GM19395 (cell line): ENCODE results near the gene RECQL5.

Source experiments
- ATAC-seq: cut with Tn5 transposase; IDR thresholded peaks from one replicate; pipeline ENCODE4 v1.9.1; 2021; ENCODE audit warnings: mild to moderate bottlenecking, moderate library complexity; ENCODE audit not compliant: unreplicated experiment

The RECQL5 gene

GRCh38 chr17:75619506-75620431 lies 47.2 kb downstream of the RECQL5 start:
- ATAC-seq, result no peak

GRCh38 chr17:75617675-75618074 lies 49.3 kb downstream of the RECQL5 start:
- ATAC-seq, result no peak

- ATAC-seq, result no peak
These were observed 49.7 kb downstream of the RECQL5 start for GRCh38 chr17:75617218-75617617.

- ATAC-seq, result no peak
These were observed 50.3 kb downstream of the RECQL5 start for GRCh38 chr17:75616521-75617122.

DNA sequence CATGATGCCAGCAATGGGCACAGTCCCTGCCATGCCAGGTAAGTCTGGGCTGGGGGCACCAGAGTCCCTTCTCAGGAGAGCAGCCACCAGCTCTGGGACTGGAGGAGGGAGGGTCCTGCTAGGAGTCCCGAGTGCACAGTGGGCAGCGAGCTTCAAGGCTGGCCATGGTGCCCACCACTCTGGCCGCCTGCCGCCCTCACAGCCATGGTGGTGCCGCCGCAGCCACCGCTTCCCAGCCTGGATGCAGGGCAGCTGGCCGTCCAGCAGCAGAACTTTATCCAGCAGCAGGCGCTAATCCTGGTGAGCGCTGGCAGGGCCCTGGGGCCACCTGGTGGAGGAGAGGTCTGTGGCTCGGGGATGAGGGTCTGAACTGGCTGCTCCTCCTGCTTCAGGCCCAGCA lies 51.7 kb downstream of the RECQL5 start:
- ATAC-seq, result no peak

- no peak for ATAC-seq
These were observed 52.2 kb downstream of the RECQL5 start for GRCh38 chr17:75614556-75615270.

GRCh38 chr17:75614006-75614405 lies 52.9 kb downstream of the RECQL5 start:
- no peak for ATAC-seq

DNA sequence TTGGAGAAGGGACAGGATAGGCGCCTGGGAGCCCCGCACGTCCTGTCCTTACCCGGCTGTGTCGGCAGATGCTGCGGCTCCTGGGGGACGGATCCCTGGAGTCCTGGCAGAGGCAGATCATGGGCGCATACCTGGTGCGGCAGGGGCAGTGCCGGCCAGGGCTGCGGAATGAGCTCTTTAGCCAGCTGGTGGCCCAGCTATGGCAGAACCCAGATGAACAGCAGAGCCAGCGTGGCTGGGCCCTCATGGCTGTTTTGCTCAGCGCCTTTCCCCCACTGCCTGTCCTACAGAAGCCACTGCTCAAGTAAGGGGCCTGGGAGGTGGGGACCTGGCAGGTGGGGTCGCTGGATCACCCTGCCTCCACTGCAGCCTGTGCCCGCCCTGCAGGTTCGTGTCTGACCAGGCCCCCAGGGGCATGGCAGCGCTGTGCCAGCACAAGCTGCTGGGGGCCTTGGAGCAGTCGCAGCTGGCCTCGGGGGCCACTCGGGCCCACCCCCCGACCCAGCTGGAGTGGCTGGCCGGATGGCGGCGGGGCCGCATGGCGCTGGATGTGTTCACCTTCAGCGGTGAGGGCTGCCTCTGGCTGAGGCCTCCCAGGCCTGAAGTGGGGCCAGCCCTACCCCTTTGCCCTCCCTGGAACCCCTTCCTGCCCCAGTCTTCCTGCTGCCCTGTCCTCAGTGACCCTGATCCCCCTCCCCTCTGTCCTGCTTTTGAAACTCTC lies 53.9 kb downstream of the RECQL5 start:
- ATAC-seq, result no peak

- no peak for ATAC-seq
These were observed 55.0 kb downstream of the RECQL5 start for GRCh38 chr17:75611851-75612429.

DNA sequence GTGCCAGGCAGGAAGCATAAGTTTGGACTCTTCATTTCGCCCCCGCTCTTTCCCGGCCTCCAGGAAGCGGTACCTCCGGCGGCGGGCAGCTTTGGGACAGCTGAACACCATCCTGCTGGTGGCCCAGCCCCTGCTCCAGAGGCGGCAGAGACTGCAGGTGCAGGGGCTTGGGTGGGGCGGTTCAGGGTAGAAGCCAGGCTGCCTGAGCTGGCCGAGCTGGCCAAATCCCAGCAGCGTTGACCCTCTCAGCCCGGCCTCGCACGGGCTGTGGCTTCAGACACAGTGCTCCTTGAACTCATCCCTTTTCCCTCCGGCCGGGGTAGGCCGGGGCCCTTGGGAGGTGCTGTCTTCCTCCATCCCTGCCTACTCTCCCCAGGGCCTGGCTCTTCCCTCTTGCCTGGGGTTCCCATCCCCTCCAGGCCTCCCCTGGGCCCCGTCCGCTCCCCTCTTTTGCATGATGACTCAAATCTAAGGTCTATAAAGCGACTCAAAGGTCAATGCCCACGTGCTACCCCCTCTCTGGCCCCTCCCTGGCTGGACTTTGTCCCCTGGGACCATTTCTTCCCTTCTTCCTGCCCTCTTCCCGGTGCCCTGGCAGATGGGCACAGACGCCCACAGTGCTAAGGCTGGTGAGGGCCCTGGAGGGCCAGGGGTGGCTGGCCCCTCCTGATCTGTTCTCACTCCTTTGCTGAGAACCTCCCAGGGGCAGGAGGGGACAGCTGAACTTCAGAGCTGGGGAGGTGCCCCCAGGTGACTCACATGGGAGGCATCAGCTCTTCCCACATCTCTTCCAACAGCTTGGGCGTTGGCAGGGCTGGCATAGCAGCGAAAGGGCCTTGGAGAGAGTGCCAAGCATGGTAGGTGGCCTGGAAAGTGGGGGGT lies 56.6 kb downstream of the RECQL5 start:
- no peak for ATAC-seq

DNA sequence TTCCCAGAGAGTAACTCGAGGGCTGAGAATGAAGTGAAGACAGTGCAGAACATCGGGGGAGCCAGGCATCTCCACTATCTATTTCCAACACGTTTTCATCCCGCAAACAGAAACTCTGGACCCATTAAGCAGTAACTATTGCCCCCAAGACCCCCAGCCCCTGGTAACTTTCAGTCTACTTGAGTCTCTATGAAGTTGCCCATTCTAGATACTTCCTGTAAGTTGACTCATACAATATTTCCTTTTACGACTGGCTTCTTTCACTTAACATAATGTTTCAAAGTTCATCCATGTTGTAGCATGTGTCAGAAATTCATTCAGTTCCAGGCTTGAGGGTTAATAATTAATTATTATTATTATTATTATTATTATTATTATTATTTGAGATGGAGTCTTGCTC lies 59.9 kb downstream of the RECQL5 start:
- no peak for ATAC-seq

DNA sequence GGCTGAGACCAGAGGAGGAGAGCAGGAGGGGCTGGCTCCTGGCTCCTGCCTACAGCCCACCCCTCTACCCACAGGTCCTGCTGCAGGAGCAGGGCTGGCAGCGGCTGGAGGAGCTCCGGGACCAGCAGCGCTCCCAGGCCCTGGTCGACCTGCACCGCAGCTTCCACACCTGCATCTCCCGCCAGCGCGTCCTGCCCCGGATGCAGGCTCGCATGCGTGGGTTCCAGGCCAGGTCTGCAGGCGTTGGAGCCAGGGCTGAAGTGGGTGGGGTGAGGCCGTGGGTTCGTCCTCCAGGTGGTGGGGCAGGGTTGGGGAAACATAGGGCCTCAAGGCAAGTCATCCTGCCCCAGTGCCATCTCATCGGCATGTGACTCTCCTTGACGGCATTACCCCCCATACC lies 61.2 kb downstream of the RECQL5 start:
- no peak for ATAC-seq

DNA sequence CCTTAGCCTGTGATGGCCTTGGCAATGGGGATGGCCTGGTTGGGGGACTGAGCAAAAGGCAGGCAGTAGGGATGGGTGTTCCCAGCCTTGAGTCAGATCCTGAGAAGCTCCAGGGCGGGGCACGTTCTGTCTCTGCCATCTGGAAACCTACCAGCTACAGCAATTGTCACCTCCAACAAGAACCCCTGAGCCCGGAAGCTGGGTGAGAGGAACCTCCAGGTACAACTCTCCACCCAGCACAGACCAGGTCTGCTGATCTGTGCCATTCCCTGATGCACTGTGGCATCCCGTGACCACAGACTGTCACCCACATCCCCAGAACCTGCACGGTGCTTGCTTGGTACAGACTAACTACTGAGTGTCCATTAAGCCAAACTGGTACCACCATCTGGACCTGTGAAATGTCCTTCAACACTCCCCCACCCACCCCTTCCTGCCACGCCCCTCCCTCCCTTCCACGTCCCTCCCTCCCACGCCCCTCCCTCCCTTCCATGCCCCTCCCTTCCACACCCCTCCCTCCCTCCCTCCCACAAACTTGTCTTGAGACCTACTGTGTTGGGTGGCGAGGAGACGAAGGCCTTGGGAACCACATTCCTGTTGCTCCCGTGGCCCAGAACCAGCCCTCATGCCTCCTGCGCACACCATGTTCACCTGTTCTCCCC lies 62.8 kb downstream of the RECQL5 start:
- ATAC-seq, result no peak

DNA sequence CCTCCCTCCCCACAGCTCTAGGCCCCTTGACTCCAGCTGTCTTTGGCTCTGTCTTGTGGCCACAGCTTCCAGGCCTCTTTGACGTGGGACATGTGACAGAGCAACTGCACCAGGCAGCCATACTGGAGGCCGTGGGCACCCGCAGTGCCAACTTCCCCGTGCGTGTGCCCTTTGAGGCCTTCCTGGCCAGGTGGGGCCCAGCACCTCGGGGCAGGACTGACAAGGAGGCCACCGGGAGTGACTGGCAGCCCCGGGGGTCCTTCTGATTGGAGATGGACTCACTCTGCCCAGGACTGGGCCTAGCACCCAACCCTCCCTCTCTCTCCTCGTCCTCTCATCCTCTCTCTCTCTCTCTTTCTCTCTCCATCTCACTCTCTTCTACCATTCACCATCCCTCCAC lies 63.8 kb downstream of the RECQL5 start:
- ATAC-seq, result no peak

GRCh38 chr17:75602644-75603043 lies 64.3 kb downstream of the RECQL5 start:
- no peak for ATAC-seq

GRCh38 chr17:75601057-75601987 lies 65.6 kb downstream of the RECQL5 start:
- ATAC-seq, result no peak

DNA sequence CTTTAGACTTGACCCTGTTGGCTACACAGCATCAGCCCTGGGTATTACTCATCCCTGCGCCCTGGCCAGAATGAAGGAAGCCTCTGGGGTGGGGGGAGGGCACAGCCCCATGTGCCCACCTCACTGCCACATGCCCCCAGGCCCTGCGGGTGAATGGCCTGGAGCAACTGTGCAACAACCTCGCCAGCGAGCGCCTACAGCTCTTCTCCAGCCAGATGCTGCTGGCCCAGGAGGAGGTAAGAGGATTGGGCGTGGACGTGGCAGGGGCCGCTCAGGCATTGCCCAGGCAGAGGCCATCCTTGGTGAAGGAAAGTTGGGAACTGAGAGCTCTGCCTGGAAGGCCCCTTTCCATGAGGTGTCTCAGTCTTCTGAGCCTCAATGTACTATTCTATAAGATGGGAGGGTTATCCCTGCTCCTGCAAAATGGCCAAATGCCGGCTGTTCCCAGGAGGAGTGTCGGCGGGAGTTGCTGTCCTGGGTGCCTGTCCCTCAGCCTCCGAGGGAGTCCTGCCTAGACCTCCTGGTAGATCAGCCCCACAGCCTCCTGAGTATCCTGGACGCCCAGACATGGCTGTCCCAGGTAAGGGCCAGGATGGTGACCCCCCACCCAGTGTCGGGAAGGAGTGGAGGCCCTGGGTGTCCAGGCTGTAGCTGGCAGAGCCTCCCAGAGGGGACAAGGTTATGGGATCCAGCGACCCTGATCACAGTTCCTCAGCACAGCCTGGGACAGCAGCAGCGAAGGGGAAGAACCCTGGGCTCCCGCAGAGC lies 70.5 kb downstream of the RECQL5 start:
- no peak for ATAC-seq
